Activated naive CD4-positive, alpha-beta T cell treated with anti-CD3 and anti-CD28 coated beads, Interleukin-2, amount 10 ng/mL, durations not matched to agents 5 hours and 36 hours (primary cell): Measurements from ENCODE around the gene ZNF670. TPM values are rescaled to one million over a fixed set of nuclear protein-coding genes. Genes with fewer than 3 reads are reported as not detected.

Experiments used
- total RNA-seq, 2 experiments: library from RNA; stranded (reverse); gene quantifications; one replicate each; pipeline ENCODE4 v1.2.3, GENCODE V29; 2021

The ZNF670 gene
- 1 to 10 TPM; 1.7 to 2.0 TPM for total RNA-seq

GRCh38 chr1:247078258-247079140, at the start of gene ZNF670:
ZNF670 (minus strand) TSS chr1:247078811; CDS start chr1:247078596, 215 bp downstream.

GRCh38 chr1:247103859-247104591, 25.4 kb upstream of the ZNF670 start, which contains the start of gene ZNF669:
ZNF669 (minus strand) TSS chr1:247104356; CDS start chr1:247104199, 157 bp downstream.

Other genes with a start within 250 kb of the ZNF670 start
- 10 to 100 TPM; 32.3 to 32.5 TPM for gene AHCTF1, start 146.9 kb downstream of the ZNF670 start, total RNA-seq
- gene ZNF695, start 70.8 kb downstream of the ZNF670 start, total RNA-seq = under 1 TPM; 0.25 to 0.48 TPM
- 10 to 100 TPM; 10.4 to 10.5 TPM for gene ZNF669, start 25.5 kb upstream of the ZNF670 start, total RNA-seq
- gene ZNF124, start 93.2 kb upstream of the ZNF670 start, total RNA-seq = 10 to 100 TPM; 23.8 to 28.1 TPM
- gene VN1R5, start 177.3 kb upstream of the ZNF670 start, total RNA-seq = not detected